HCT116 (cell line): ENCODE results near the gene CHST11.
A peak's percentile ranks its signal among the peaks of the same experiment; 100 is the strongest.

Experiments used
- ELF1 ChIP-seq: IDR thresholded peaks from 2 replicates; pipeline ENCODE4 v1.6.1; 2012; ENCODE audit warnings: low read depth, borderline replicate concordance
- EZH2 ChIP-seq: fragments of 200-600 bp; sonication (generic); IDR thresholded peaks from 2 replicates; pipeline ENCODE4 v1.6.1; 2017; ENCODE audit warnings: antibody characterized with exemption, mixed run types
- EZH2phosphoT487 ChIP-seq: fragments of 200-600 bp; IDR thresholded peaks from 2 replicates; pipeline ENCODE4 v1.6.1; 2018; ENCODE audit warnings: antibody characterized with exemption, borderline replicate concordance
- POLR2A ChIP-seq: IDR thresholded peaks from 2 replicates; pipeline ENCODE4 v1.7.0; 2011; ENCODE audit warnings: borderline replicate concordance; ENCODE audit not compliant: insufficient read depth, insufficient read length; ENCODE audit errors: extremely low read depth
- POLR2AphosphoS5 ChIP-seq: IDR thresholded peaks from 2 replicates; pipeline ENCODE4 v1.6.1; 2011; ENCODE audit warnings: mild to moderate bottlenecking, low read depth, low read length, moderate library complexity
- RAD21 ChIP-seq: IDR thresholded peaks from 2 replicates; pipeline ENCODE4 v1.6.1; 2012; ENCODE audit warnings: low read depth, mild to moderate bottlenecking
- SP1 ChIP-seq: IDR thresholded peaks from 2 replicates; pipeline ENCODE4 v1.6.1; 2012; ENCODE audit warnings: low read depth
- SRF ChIP-seq: IDR thresholded peaks from 2 replicates; pipeline ENCODE4 v1.6.1; 2012; ENCODE audit warnings: low read depth
- TF ChIP-seq, protein P1 (sequence below), 3 experiments: fragments of 200-600 bp in 1 of 3; sonication (generic) in 1 of 3; IDR thresholded peaks in 2 of 3; conservative IDR thresholded peaks in 1 of 3; 2 replicates each; pipeline ENCODE4 v1.5.1; 2012 to 2017; ENCODE audit warnings: low read depth in 2 of 3, low read length in 2 of 3, antibody characterized with exemption in 1 of 3, borderline replicate concordance in 1 of 3, control low read depth in 1 of 3, mild to moderate bottlenecking in 1 of 3, mixed read lengths in 1 of 3, mixed run types in 1 of 3, moderate library complexity in 1 of 3; ENCODE audit not compliant: insufficient read depth in 1 of 3
- TF ChIP-seq, protein P2 (sequence below): IDR thresholded peaks from 2 replicates; pipeline ENCODE4 v1.6.1; 2012; ENCODE audit warnings: low read depth
- TF ChIP-seq, protein P3 (sequence below): IDR thresholded peaks from 2 replicates; pipeline ENCODE4 v1.6.1; 2012

DNA sequence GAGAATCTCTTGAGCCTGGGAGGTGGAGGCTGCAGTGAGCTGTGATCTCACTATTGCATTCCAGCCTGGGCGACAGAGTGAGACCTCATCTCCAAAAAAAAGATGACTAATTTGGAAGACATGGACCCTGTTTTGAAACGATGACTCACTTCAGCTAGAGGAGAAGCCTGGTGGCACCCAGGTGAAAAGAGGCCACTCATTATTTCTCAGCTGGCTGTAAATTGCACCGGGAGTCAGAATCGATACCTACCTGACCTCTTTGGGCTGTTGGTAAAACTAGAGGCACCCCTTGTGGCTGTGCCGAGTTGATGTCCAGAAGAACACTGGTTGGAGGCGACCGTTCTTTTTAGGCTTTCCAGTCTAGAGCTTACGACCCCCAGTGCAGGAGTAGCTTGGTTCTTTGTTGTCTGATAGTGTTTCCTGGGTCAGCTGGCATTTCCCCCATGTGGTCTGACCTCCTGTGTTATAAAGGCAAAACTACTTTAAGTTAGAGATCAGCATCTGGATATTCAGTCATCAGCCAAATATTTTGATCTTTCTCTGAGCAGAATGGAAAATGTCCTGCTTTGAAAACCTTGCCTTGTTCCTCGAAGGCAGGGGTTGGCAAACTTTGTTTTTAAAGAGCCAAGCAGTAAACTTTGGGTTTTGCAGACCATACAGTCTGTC is 93.2 kb downstream of the CHST11 start:
- TF ChIP-seq, protein P1, sequence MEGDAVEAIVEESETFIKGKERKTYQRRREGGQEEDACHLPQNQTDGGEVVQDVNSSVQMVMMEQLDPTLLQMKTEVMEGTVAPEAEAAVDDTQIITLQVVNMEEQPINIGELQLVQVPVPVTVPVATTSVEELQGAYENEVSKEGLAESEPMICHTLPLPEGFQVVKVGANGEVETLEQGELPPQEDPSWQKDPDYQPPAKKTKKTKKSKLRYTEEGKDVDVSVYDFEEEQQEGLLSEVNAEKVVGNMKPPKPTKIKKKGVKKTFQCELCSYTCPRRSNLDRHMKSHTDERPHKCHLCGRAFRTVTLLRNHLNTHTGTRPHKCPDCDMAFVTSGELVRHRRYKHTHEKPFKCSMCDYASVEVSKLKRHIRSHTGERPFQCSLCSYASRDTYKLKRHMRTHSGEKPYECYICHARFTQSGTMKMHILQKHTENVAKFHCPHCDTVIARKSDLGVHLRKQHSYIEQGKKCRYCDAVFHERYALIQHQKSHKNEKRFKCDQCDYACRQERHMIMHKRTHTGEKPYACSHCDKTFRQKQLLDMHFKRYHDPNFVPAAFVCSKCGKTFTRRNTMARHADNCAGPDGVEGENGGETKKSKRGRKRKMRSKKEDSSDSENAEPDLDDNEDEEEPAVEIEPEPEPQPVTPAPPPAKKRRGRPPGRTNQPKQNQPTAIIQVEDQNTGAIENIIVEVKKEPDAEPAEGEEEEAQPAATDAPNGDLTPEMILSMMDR (IDR thresholded peaks at IDR 0.05 in 2 of 3, conservative IDR thresholded peaks at IDR 0.05 in 1 of 3; ENCODE audit: borderline replicate concordance in 1 of 3, insufficient read depth in 1 of 3, low read depth in 2 of 3, low read length in 2 of 3): 0 out of 6 replicates have a peak, but pooled peaks of 1 of the 3 experiments have one; percentile 12
- no peak for TF ChIP-seq RAD21
- no peak for TF ChIP-seq SRF
- TF ChIP-seq POLR2AphosphoS5: no peak
- TF ChIP-seq EZH2: no peak
- TF ChIP-seq, protein P2, sequence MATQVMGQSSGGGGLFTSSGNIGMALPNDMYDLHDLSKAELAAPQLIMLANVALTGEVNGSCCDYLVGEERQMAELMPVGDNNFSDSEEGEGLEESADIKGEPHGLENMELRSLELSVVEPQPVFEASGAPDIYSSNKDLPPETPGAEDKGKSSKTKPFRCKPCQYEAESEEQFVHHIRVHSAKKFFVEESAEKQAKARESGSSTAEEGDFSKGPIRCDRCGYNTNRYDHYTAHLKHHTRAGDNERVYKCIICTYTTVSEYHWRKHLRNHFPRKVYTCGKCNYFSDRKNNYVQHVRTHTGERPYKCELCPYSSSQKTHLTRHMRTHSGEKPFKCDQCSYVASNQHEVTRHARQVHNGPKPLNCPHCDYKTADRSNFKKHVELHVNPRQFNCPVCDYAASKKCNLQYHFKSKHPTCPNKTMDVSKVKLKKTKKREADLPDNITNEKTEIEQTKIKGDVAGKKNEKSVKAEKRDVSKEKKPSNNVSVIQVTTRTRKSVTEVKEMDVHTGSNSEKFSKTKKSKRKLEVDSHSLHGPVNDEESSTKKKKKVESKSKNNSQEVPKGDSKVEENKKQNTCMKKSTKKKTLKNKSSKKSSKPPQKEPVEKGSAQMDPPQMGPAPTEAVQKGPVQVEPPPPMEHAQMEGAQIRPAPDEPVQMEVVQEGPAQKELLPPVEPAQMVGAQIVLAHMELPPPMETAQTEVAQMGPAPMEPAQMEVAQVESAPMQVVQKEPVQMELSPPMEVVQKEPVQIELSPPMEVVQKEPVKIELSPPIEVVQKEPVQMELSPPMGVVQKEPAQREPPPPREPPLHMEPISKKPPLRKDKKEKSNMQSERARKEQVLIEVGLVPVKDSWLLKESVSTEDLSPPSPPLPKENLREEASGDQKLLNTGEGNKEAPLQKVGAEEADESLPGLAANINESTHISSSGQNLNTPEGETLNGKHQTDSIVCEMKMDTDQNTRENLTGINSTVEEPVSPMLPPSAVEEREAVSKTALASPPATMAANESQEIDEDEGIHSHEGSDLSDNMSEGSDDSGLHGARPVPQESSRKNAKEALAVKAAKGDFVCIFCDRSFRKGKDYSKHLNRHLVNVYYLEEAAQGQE: no peak
- TF ChIP-seq SP1: no peak; the same call in 1 of the 2 replicates
- no peak for TF ChIP-seq POLR2A
- TF ChIP-seq, protein P3, sequence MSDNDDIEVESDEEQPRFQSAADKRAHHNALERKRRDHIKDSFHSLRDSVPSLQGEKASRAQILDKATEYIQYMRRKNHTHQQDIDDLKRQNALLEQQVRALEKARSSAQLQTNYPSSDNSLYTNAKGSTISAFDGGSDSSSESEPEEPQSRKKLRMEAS: no peak
- no peak for TF ChIP-seq EZH2phosphoT487
- no peak for TF ChIP-seq ELF1
